ENCODE measurements around the gene TSR3.

TSR3 gene

DNA sequence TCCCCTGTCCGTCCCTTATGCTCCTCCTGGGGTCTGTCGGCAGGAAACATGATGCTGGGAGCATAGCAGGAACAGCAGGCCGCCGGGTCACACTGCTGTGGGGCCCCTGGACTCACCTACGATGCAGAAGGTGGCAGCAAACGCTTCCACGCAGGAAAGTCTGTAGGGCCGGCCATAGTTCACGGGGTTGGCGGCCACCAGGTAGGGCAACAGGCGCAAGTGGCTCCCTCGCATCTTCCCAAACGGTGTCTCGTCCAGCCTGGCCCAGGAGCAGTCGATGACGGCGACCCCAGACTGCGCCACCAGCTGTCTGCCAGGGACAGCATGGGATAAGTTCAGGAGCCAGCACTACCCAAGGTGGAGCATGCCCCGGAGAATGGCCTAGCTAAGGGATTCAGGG, 987 bp downstream of the TSR3 start:
- DNase-seq: no peak

DNA sequence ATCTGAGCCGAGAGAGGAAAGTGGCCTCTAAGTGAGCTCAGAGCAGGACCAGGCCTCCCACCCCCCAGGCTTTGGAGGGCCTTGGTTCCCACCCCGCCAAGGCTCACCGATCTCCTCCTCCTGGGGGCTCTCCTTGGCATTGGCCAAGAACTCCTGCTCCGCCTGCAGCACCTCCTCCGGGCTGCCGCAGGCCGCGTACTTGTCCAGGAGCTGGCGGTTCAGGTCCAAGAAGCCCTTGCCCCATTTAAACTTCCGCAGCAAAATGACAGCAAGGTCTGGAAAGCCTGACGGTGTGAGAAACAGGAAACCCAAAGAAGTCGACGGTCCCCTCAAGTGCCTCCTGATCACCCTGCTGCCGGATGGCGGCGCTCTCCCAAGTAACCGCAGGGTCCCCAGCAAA, 1.7 kb downstream of the TSR3 start:
- DNase-seq: no peak

DNA sequence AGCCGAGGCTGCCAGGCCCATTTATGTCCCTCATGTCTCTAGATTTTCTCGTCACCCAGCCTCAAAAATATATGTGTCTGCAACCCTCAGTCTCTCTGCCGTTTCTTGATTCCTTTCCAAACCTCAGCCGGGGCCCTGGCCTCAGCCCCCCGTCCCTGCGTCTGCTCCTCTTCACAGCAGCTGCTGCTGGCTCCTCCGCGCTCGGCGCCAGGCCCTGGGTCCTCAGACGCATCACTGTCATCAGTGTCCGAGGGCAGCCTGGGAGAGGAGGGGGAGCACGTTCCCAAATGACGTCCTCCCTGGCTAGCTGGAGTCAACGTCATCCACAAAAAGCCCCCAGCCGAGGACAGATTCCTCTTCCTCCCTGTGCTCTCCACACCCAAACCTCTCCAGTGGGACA, 2.3 kb downstream of the TSR3 start:
- no peak for DNase-seq

DNA sequence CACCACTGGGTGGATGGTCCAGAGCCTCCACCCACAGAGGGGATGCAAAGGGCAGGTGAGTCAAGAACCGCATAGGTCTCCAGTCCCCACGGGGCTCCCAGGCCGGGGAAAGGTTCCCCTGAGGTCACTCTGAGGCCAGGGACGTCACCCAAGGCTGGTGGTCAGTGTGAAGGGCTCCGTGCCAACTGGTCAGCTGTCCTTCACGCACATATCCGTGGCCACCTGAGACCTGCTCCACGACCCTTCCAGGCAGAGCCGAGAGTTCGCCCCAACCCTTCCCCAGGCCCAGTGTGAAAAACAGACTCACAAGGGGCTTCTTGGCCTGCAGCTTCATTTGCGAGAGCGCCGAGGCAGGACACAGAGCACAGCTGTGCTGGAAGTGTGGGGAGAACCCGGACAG, 2.8 kb downstream of the TSR3 start:
- no peak for DNase-seq

DNA sequence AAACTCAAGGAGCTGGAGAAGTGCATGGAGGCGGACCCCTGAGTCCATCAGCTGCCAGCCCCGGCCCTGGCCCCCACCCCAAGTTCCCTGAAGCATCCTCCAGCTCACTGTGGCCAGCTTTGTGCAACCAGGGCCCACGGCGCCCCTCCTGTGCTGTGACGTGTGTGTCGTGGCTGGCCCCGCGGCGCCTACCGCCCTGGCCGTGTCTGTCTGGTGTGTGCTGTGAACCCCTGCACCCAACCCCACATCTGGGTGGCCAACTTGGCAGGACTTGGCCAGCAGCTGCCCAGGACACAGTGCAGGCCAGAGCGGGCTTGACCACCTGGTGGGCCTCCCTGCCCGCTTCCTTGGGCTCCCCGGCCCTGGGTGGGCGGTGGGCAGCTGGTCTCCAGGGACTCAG, 3.2 kb downstream of the TSR3 start:
- DNase-seq: no peak

DNA sequence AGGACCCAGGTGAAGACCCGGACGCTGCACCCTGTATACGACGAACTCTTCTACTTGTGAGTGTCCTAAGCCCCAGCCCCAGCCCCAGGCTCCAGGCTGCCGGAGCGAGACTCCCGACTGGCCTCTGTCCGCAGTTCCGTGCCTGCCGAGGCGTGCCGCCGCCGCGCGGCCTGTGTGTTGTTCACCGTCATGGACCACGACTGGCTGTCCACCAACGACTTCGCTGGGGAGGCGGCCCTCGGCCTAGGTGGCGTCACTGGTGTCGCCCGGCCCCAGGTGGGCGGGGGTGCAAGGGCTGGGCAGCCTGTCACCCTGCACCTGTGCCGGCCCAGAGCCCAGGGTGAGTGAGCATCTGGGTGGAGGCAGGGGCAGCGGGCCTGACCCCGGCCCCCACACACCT, 3.7 kb downstream of the TSR3 start:
- DNase-seq: no peak

DNA sequence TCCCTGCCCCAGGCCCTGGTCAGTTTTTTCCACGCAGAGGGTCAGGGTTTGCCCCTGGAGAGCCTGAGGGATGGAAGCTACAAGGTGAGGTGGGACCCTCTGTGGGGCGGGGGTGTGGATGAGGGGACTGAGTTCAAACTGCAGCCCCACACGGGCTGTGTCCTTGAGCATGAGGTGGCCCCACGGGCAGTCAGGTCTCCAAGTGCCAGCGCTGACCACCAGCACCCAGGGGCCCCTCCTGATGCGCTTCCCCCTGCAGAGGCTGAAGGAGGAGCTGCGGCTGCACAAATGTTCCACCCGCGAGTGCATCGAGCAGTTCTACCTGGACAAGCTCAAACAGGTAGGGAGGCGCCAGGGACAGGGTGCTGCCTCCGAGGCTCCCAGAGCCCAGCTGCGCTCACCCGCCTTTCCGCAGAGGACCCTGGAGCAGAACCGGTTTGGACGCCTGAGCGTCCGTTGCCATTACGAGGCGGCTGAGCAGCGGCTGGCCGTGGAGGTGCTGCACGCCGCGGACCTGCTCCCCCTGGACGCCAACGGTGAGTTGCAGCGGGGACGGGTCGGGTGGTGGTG, 4.3 kb downstream of the TSR3 start:
- no peak for DNase-seq

DNA sequence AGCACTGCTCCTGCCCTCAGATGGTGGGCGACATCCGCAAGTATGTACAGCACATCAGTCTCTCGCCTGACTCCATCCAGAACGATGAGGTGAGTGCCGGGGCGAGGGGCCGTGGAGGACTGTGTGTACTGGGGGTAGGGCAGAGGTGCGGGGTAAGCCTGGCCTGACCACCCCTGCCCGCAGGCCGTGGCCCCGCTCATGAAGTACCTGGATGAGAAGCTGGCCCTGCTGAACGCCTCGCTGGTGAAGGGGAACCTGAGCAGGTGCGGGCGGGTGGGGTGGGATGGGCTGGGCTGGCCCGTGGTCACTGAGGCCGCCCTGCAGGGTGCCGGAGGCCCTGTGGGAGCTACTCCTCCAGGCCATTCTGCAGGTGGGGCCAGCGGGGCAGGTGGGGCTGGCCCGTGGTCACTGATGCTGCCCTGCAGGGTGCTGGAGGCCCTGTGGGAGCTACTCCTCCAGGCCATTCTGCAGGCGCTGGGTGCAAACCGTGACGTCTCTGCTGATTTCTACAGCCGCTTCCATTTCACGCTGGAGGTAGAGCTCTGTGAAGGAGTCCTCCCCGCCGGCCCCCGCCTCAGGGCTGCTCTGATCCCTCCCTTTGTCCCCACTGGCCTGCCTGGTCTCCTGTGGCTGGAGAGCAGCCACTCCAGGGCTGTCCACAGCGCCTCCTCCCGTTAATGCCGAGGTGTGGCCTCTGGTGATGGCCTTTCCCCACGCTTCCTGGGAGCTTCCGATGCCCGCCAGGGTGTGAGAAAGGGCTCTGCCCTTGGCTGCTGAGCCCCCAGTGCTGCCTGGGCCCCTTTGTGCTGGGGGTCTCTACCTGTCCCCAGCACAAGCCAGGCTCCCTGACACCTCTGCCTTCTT, 5.0 kb downstream of the TSR3 start:
- DNase-seq: no peak

DNA sequence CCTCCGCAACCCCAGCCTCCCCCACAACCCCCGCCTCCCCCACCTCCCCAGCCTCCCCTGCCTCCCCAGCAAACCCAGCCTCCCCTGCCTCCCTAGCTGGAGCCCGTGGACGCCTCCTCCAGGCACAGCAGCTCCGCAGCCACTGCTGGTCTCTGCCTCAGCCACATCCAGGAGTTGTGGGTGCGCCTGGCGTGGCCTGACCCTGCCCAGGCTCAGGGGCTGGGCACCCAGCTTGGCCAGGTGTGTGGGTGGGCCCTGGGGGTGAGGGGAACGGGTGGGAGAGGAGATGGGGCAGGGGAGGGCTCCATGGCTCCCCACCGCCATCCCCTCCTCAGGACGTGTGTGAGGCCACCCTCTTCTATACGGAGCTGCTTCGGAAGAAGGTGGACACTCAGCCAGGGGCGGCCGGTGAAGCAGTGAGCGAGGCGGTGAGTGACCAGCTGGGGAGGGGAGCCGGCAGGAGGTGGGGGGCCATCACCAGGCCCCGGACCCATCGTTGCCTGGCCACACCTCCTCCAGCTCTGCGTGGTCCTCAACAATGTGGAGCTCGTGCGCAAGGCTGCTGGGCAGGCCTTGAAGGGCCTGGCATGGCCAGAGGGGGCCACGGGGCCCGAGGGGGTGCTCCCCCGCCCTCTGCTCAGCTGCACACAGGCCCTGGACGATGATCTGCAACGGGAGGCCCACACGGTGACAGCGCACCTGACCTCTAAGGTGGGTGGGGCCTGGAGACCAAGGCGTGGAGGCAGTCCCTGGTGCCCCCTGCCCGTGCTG, 5.8 kb downstream of the TSR3 start:
- no peak for DNase-seq

DNA sequence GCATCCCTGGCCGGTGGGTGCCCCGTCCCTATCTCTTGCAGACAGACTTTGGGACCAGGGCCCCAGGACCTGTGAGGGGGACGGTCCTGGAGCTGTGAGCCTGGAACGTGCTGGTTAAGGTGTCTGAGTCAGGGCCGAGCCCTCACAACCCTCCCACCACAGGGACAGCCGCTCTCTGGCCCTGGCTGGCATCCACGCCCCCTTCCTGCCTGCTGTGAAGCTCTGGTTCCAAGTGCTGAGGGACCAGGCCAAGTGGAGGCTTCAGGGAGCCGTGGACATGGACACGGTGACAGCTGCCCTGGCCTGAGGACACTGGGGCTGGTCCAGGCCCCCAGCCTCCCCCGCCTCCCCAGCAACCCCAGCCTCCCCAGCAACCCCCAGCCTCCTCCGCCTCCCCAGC, 6.6 kb downstream of the TSR3 start:
- DNase-seq: no peak

DNA sequence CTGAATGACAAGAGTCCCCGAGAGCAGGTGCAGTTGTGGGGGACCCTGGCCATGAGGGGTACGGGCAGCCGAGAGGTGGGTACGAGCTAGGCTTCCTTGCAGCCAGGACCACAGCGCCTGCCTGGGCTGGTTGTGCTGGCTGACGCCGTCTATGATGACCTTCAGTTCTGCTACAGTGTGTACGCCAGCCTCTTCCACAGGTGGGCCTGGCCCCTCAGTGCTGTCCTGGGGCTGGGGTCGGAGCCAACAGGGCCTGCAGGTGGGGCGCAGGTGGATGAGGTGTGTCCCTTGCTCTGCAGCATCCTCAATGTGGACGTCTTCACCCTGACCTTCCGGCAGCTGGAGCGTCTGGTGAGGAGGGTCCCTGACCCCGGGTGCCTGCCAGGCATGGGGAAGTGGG, 7.2 kb downstream of the TSR3 start:
- no peak for DNase-seq

DNA sequence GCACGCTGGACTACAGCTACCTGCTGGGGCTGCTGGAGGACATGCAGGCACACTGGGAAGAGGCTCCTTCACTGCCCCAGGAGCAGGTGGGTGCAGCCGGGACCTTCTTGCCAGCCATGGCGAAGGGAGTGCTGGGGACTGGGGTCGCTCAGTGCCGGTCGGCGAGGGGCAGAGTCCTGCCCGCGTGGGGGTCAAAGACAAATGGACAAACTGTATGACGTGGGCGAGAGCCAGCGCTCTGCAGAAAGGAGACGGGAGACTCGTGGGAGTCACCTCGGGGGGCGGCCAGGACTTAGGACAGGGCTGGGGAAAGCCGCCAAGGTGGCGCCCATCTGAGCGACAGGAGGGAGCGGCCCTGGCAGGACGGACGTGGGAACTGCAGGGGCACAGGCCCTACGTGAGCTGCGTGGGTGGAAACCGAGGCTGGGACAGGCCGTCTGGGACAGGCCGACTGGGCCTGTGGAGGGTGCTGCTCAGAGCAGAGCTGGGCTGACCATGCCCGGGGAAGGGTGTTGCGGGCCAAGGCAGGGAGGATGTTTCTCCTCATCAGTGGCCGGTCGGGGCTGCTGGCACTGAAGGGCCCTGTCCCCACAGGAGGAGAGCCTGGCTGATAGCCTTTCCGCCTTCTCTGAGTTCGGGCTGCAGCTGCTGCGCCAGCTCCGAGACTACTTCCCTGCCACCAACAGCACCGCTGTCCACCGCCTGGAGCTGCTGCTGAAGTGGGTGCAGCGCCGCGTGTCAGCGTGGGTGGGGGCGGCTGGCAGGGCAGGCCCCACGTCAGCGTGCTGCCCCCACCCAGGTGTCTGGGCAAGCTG, 8.0 kb downstream of the TSR3 start:
- no peak for DNase-seq

DNA sequence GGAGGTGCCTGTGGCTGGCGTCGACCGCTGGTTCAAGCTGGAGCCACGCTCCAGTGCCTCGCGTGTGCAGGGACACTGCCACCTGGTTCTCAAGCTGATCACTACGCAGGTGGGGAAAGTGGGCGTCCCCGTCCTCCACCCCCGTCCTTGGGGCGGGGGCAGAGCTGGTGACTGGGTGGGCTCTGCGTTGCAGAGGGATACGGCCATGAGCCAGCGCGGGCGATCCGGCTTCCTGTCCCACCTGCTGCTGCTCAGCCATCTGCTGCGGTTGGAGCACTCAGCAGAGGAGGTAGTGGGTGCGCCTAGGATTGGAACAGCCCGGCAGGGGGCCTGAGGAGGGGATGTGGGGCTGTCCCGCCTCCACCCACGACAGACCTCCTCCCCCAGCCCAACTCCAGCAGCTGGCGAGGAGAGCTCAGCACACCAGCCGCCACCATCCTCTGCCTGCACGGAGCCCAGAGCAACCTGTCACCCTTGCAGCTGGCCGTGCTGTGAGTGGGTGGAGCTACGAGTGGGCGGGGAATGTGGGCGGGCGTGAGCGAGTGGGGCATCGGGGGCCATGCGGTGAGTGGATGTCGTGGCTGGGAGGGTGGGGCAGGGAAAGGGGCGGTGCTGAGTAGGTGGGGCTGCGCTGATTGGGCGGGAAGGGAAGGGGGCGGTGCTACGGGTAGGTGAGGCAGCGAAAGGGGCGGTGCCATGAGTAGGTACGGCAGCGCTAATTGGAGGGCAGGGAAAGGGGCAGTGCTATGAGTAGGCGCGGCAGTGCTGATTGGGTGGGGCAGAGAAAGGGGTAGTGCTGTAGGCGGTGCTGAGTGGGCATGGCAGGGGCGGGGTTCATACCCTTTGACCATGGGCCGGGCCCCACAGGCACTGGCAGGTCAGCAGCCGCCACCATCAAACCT, 8.9 kb downstream of the TSR3 start:
- peak; percentile 80 to 85 for DNase-seq

DNA sequence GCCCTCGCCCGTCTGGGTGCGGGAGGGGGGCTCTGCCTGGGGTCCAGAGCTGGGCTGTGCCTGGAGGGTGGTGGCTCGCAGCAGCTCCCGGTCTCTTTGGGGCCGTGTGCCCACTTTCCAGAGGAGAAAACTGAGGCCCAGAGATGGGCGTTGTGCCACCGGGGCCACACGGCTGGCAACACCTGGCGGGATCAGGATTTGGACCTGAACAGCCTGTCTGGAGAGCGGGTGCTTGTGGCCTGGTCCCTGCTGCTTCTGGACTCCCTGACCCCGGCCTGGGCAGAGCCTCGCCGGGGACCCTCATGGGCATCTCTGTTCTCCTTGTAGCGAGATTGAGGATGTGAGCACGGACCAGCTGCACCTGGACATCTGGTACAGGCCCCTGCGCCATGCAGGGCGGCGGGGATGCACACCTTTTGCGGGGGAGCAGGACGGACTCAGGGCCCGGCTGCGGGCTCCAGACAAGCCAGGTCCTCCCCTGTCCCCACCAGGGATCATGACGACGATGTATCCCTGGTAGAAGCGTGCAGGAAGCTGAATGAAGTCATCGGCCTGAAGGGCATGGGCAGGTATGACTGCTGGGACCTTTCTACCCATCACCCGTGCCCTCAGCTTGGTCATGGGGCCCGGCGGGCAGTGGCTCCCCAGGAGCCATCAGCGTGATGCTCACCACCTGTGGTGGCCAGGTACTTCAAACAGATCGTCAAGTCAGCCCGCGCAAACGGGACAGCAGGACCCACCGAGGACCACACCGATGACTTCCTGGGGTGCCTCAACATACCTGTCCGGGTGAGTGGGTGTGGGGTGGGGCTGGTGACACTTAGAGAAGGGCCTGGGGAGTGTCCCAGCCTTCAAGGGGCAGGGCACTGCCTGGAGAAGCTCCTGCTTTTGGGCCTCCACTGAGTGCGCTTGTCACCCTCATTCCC, 9.9 kb downstream of the TSR3 start:
- no peak for DNase-seq

DNA sequence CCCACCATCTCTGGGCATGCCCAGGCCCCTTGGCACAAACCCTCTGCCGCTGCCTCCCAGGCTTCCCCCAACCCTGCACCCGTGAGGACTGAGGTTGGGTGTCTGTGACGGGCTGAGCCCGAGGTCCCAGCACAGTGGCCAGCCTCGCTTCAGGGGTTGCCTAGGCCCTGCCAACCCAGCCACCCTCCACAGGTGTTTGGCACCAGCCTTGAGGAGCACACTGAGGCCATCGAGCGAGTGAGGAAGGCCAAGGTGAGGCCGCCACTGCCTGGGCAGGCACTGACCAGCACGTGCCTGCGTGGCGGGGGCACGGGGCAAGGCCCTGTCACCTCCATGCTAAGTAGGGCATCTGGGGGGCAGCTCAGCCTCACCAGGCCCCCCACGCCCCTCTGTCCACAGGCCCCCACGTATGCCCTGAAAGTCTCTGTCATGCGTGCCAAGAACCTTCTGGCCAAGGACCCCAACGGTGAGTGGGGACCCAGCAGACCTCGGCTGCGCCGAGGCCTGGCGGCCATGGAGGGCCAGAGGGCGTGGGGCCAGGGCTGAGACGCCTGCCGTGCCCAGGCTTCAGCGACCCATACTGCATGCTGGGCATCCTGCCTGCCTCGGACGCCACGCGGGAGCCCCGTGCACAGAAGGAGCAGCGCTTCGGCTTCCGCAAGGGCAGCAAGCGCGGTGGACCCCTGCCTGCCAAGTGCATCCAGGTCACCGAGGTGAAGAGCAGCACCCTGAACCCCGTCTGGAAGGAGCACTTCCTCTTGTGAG, 10.8 kb downstream of the TSR3 start:
- no peak for DNase-seq

DNA sequence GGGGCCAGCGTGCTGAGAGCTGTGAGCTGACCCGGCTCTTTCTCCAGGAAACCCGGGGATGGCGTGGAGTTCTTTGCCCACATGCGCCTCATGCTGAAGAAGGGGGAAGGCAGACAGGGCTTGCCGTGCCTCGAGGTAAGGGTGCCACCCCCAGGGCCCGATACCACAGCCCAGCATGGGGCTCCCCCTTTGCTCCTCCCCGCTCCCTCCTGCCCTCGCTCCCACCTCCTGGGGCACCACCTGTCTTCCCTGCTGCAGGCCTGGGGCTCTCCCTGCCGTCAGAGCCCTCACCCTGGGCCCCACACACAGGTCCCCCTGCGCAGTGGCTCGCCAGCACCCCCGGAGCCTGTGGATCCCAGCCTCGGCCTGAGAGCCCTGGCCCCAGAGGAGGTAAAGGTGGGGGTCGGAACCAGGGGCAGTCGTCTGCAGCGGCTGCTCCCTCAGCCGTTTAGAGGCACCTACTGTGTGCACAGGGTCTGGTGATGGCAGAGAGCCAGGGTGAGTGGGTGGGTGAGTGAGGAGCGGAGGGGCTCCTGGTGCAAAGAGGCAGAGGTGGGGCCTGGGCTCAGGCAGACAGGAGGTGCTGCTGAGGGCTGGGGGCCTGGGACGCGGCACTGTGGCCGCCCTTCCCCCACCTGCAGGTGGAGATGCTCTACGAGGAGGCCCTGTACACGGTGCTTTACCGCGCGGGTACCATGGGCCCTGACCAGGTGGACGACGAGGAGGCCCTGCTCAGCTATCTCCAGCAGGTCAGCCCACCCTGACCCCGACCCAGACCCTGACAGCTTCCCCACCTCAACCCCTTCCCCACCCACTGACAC, 12.6 kb downstream of the TSR3 start:
- no peak for DNase-seq

DNA sequence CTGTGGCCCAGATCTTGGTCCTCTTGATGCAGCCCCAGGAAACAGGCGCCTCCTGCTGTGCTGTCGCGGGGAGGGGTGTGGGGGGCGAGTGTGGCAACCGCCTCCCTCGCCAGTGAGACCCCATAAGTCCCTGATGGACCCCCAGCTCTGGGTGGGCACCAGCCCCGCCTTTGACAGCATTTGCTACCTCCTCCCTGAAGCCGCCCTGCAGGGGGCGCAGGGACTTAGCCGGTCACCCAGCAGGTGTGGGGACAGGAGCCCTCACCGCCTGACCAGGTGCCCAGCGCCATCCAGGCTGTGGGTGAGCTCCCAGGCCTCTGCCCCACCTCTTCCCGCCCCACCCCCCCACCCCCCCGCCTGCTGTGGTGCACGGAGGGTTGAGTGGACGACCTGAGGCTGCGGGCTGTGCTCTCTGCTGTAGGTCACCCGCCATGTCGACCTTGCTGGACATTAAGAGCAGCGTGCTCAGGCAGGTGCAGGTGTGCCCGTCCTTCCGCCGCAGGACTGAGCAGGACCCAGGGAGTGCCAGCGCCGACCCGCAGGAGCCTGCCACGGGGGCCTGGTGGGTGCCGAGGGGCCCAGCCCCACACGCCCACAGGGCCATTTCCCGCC, 13.5 kb downstream of the TSR3 start:
- no peak for DNase-seq

DNA sequence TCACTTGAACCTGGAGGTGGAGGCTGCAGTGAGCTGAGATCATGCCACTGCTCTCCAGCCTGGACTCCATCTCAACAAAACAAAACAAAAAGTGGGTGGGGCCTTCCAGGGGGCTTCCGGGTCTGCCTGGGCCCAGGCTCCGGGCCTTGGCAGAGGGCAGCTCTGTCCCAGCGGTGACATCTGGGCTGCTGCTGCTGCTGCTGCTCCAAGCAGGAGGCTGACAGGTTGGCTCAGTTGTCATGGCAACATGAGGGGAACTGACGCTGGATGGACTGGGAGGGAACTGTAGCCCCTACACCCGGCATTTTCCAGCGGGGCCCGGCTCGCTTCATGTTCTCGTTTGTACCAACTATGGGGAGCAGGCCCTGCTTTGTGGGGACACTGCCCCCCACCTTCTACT, 14.2 kb downstream of the TSR3 start:
- DNase-seq: no peak

DNA sequence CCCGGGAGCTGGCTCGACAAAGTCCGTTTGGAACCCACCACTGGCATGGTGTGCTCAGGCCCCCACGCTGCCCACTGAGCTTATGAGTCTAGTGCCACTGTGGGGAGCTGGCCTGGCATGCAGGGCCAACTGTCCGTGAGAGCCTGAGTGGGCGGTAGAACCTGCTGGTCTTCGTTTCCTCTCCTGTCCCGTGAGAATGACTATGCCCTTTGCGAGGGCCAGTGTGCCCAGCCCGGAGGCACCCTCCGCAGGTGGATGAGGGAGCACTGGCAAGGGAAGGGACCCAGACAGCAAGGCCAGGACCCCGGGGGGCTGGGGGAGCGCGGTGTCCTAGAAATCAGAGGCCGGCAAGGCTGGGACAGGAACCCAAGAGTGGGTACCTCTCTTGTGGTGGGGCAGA, 15.1 kb downstream of the TSR3 start:
- DNase-seq: no peak
